ENCODE results near the gene AJAP1. TPM values are rescaled to one million over a fixed set of nuclear protein-coding genes. Genes with fewer than 3 reads are reported as not detected.

AJAP1 gene
- total RNA-seq, 2 experiments from 2014 or later: 0.39 to 0.47 TPM

- Mint-ChIP-seq H3K4me3 (no peak overlapping the region), H3K9me3 (no peaks in the 10 kb centered on the region), H3K36me3 (ENCODE audit: low read depth) (no peaks in the 10 kb centered on the region), H3K4me1 (ENCODE audit: low read depth) (no peaks in the 10 kb centered on the region), H3K27ac (no peak overlapping the region), H3K27me3 (peaks cover 12% of the 10 kb centered on the region)
- ChIA-PET POLR2A (no interaction called here), CTCF (no interaction called here)
- ATAC-seq (ENCODE audit: poor library complexity) (no peak), DNase-seq (no peak)
- Histone ChIP-seq H3K27me3 (ENCODE audit: control insufficient read depth in 1 of 2, insufficient read depth in 2 of 2, low read length in 2 of 2) (peaks cover 0 to 2% of the 10 kb centered on the region in 2 experiments), H3K4me3 (ENCODE audit: low read length) (no peak overlapping the region), H3K27ac (ENCODE audit: low read depth in 1 of 2, low read length in 2 of 2) (no peak overlapping the region), H3K9me3 (ENCODE audit: control insufficient read depth in 1 of 2, insufficient read depth in 1 of 2, low read length in 2 of 2) (peaks cover 0 to 6% of the 10 kb centered on the region in 2 experiments), H3K36me3 (ENCODE audit: insufficient read depth, low read length) (no peaks in the 10 kb centered on the region), H3K4me1 (ENCODE audit: insufficient read depth, low read length) (no peaks in the 10 kb centered on the region)
- no peak for TF ChIP-seq CTCF (IDR thresholded peaks at IDR 0.05)
- intact Hi-C loops (cut with DNase I, micrococcal nuclease): no loop called here
Measured at GRCh38 chr1:4634156-4634792, 20.1 kb upstream of the AJAP1 start.

GRCh38 chr1:4634793-4635406, 19.5 kb upstream of the AJAP1 start:
- H3K36me3 ChIP-seq (ENCODE audit: insufficient read depth, low read length): no peaks in the 10 kb centered on the region
- ChIA-PET POLR2A (no interaction called here), CTCF (no interaction called here)
- ATAC-seq (ENCODE audit: poor library complexity): no peak
- peaks cover 0 to 2% of the 10 kb centered on the region in 2 experiments for H3K27me3 ChIP-seq (ENCODE audit: control insufficient read depth in 1 of 2, insufficient read depth in 2 of 2, low read length in 2 of 2)
- H3K9me3 Mint-ChIP-seq: no peaks in the 10 kb centered on the region
- H3K27ac Mint-ChIP-seq: no peak overlapping the region
- H3K27me3 Mint-ChIP-seq: peaks cover 15% of the 10 kb centered on the region
- no peak for DNase-seq
- H3K9me3 ChIP-seq (ENCODE audit: control insufficient read depth in 1 of 2, insufficient read depth in 1 of 2, low read length in 2 of 2): peaks cover 0 to 6% of the 10 kb centered on the region in 2 experiments
- H3K27ac ChIP-seq (ENCODE audit: low read depth in 1 of 2, low read length in 2 of 2): no peak overlapping the region
- no peaks in the 10 kb centered on the region for H3K4me1 ChIP-seq (ENCODE audit: insufficient read depth, low read length)
- H3K4me1 Mint-ChIP-seq (ENCODE audit: low read depth): no peaks in the 10 kb centered on the region
- H3K4me3 Mint-ChIP-seq: no peak overlapping the region
- intact Hi-C loops (cut with DNase I, micrococcal nuclease): no loop called here
- TF ChIP-seq CTCF (IDR thresholded peaks at IDR 0.05): no peak
- H3K4me3 ChIP-seq (ENCODE audit: low read length): no peak overlapping the region
- no peaks in the 10 kb centered on the region for H3K36me3 Mint-ChIP-seq (ENCODE audit: low read depth)

GRCh38 chr1:4636186-4636585, 18.2 kb upstream of the AJAP1 start:
- no peak for TF ChIP-seq CTCF (IDR thresholded peaks at IDR 0.05)
- H3K27ac Mint-ChIP-seq: no peak overlapping the region
- ATAC-seq (ENCODE audit: poor library complexity): no peak

More at GRCh38 chr1:4636186-4636585, 18.2 kb upstream of the AJAP1 start:
- CTCF ChIA-PET: interaction anchor here (0.6 kb wide), 1 partner anchor 1211 kb away, joined by 3 read pairs; no protein-coding TSS in a partner anchor
- Histone ChIP-seq H3K27me3 (ENCODE audit: control insufficient read depth in 1 of 2, insufficient read depth in 2 of 2, low read length in 2 of 2) (no peaks in the 10 kb centered on the region), H3K4me3 (ENCODE audit: low read length) (no peak overlapping the region), H3K4me1 (ENCODE audit: insufficient read depth, low read length) (no peaks in the 10 kb centered on the region), H3K9me3 (ENCODE audit: control insufficient read depth in 1 of 2, insufficient read depth in 1 of 2, low read length in 2 of 2) (peaks cover 0 to 6% of the 10 kb centered on the region in 2 experiments), H3K27ac (ENCODE audit: low read depth in 1 of 2, low read length in 2 of 2) (no peak overlapping the region), H3K36me3 (ENCODE audit: insufficient read depth, low read length) (no peaks in the 10 kb centered on the region)
- Mint-ChIP-seq H3K27me3 (peaks cover 21% of the 10 kb centered on the region), H3K36me3 (ENCODE audit: low read depth) (no peaks in the 10 kb centered on the region), H3K9me3 (no peaks in the 10 kb centered on the region), H3K4me1 (ENCODE audit: low read depth) (no peaks in the 10 kb centered on the region), H3K4me3 (no peak overlapping the region)
- POLR2A ChIA-PET: no interaction called here
- intact Hi-C loops (cut with DNase I, micrococcal nuclease): no loop called here
- no peak for DNase-seq
